GM18951 (cell line): Measurements from ENCODE around the gene ESPL1.
"Not testable (repeated sequence)": the region's sequence is repeated elsewhere in the genome, so short reads cannot be mapped to it uniquely, and the experiment has no call there.

Source experiments
- POLR2A ChIP-seq: IDR thresholded peaks from 4 replicates; pipeline ENCODE4 v1.6.1; 2011; ENCODE audit warnings: mild to moderate bottlenecking; ENCODE audit not compliant: insufficient read length, insufficient read depth; ENCODE audit errors: extremely low read depth
- in situ Hi-C: fragments of 300-500 bp; cut with MboI; formaldehyde crosslinking; loops from one replicate; pipeline ENCODE4 v1.12.0; 2022; ENCODE audit warnings: low sequenced_read_pairs, mixed read lengths, inconsistent platforms; ENCODE audit not compliant: unreplicated experiment

Gene ESPL1

DNA sequence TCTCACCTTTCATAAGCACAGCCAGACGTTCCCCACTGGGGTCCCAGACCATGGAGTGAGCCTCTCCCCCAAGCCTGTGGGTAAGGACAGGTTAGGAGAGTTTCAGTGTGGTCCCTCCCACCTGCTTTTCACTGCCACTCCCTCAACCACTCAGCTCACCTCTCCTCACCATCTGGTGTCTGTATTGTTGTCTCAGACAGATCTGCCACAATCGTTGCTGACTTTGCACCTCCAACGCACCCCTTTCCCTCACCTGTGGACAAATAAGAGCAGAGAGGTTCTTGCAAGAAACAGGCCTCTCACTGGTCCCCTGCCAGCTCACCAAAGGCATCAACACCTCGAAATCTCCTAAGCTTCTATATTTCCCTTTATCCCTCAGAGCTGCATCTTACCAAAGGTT is 40.2 kb downstream of the ESPL1 start:
- in situ Hi-C loops, result no loop called here
- TF ChIP-seq POLR2A, result no peak

- TF ChIP-seq POLR2A, result no peak
- in situ Hi-C loops, result no loop called here
Observed at GRCh38 chr12:53313996-53314395, 45.9 kb downstream of the ESPL1 start.

GRCh38 chr12:53320352-53321195 is 52.5 kb downstream of the ESPL1 start:
- in situ Hi-C loops, result no loop called here
- TF ChIP-seq POLR2A, result no peak

- in situ Hi-C loops, result no loop called here
- TF ChIP-seq POLR2A, result no peak
Observed at GRCh38 chr12:53324113-53324778, 56.1 kb downstream of the ESPL1 start.

DNA sequence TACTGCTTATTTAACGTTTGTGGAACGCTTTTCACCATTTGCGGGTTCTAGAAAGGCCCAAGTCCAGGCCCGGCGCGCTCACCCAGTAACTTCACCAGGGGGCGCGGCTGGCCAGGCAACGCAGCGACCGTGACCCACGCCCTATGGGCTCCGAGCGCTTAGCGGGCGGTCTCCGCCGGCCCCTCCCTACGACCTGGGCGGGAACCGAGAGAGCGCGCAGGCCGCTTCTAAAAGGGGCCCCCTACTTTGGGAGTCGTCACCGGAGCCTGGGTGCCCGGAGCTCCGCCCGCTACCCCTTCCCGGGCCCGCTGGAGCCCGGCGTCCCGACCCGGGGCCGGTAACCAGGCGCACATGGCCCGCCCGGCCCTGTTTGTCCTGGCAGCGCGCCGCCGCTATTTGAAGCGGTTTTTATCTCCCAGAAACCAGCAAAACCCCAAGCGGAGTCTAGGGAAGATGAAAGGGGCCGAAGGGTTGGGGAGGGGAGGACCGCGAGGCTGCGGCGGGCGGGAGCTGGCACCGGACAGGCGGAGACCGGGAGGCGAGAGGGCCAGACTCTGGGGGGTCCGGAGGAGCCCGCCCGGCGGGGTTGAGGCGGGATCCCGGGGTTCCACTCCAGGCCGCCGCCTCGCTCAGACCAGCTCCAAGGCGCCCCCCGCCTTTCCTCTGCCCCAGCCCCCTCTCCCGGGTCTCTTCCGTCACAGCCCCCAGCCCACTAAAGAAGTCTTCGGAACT is 56.8 kb downstream of the ESPL1 start:
- in situ Hi-C loops, result no loop called here
- peak; percentile 73 for TF ChIP-seq POLR2A

DNA sequence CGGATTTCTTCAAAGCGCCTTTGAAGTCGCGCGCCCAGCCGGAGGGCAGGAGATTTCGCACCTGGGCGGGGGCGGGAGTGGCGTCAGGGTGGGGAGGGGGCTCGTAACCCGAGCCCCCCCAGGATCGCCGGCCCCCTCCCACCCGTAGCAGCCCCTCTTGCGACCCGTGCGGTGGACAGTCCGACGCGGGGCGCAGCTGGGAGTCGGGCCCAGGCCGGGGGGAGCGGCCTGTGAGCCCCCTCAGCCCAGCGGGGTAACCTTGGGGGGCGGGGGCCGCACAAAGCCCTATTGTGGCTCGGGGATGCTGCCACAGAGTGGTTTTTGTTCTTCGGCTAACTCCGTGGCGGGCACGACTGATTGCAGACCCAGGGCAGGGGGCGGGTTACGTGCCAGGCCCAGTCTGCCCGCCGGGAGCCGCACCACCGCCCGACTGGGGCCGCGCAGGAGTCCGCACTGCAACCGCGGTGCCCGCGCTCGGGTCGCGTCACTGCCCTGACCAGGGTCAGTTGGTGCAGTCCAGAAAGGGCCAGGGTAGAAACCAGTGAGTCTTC is 57.5 kb downstream of the ESPL1 start:
- no peak for TF ChIP-seq POLR2A
- in situ Hi-C loops, result no loop called here

DNA sequence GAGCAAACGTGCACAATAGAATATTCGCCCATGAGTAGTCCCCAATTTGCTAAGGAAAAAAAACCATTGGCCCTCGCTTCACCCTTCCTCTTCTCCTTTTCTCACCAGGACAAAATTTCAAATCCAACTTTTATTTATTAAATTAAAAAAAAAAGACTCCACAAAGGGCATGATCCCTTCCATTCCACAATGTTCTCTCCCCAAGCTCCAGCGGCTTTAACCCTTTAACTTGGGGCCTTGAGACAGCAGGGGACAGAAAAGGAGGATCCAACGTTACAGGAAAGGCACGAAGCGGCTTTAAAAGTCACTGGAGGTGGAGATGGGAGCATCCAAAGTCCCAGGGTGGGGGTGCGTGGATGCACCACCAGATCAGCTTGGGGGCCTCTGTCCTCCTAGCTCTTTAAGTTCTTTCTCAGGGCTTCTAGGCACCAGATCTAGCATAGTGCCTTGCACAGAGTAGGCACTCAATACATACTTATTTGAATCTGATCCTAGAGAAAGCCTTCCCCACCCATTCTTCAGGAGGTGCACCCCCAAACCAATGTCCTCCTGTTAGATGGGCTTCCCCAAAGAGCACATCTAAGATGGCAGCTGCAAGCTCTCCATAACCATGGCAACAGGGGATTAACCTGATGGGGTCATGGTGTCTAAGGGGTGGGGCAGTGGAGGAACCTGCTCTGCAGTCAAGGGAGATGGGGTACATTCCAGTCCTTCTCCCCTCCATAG is 58.5 kb downstream of the ESPL1 start:
- no peak for TF ChIP-seq POLR2A
- in situ Hi-C loops, result no loop called here

DNA sequence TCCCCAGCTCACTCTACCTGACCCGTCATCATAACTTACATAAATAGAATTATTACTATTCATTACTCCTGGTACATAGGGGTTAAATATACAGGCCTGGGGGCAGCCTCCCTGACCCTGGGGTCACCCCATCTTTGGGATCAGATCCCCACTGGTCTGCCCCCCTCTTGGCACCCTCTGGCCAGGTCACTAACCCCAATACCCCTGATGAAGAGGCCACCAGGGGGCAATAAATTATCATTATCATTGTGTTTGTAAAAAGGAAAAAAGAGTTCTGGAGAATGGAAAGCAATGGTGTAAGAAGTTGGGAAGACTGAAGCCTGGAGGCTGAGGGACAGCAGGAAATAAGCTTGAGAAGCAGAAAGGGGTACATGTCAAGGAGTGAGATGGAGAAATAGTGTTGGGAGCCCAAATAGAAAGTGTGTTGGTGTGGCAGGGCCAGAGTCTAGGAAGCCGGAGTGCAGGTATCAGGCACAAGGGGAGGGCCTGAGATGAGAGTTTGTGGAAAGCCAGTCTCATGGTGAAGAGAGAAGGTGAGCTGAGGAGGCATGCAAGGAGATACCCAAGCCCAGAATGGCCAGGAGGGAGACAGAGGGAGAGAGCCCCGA is 59.4 kb downstream of the ESPL1 start:
- no peak for TF ChIP-seq POLR2A
- in situ Hi-C loops, result no loop called here

DNA sequence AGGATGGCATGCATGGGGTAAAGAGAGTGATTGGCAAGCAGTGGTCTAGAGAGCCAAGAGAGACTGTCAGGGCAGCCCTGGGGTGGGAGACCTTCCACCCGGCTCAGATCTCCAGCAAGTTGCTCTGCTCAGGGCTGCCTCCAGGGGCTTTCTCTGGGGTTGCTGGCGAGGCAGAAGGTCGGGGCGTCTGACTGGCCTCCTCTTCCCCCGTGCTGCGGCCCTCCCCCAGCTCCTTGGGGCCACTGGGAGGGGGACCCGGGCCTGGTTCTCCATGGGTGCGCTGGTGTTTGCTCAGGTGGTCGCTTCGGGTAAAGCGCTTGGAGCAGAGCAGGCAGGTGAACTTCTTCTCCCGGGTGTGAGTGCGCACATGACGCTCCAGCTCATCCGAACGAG is 59.9 kb downstream of the ESPL1 start:
- in situ Hi-C loops, result no loop called here
- no peak for TF ChIP-seq POLR2A

GRCh38 chr12:53330671-53331070 is 62.6 kb downstream of the ESPL1 start:
- in situ Hi-C loops, result no loop called here
- no peak for TF ChIP-seq POLR2A

- in situ Hi-C loops, result not testable (repeated sequence)
Observed at GRCh38 chr12:53332339-53332738, 64.2 kb downstream of the ESPL1 start.

GRCh38 chr12:53332744-53333143 is 64.6 kb downstream of the ESPL1 start:
- TF ChIP-seq POLR2A, result no peak
- in situ Hi-C loops, result no loop called here

DNA sequence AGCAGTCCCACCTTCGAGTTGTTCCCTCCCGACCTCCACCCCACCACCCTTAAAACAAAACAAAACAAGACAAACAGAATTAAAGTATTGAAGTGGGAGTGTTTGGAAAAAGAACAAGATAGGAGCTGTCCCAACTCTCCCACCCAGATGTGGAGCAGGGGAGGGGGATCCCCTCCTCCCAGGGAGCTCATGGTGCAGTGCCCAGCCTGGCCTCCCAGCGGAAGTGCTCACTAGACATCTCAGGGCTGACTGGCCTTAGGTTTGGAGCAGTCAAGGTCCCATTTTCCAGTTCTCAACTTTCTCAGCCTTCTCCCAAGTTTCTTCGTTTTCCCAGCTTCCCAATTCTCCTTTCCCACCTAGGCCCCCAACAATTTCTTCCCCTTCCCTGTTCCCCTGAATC is 65.2 kb downstream of the ESPL1 start:
- in situ Hi-C loops, result no loop called here
- no peak for TF ChIP-seq POLR2A

DNA sequence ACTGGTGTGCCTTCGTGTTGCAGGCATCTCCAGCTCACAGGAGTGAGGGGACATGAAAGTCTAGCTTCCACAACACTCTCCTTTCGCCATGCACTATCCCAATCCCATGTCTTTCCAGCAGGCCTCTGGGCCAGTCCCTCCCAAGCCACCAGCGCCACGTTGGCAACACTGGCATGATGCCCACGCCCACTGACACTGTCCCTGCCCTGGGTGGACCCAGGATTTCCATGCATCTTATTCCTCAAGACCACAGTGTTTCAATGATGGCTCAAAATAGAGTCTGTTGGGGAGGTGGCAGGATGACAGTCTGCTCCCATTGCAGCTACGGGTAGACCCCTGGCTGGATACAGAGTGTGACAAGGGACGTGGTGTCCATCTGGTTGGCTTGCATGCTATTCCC is 65.7 kb downstream of the ESPL1 start:
- no peak for TF ChIP-seq POLR2A
- in situ Hi-C loops, result no loop called here
